ENCODE results near the gene FAM168B.

- TF ChIP-seq POLR2A (IDR thresholded peaks at IDR 0.05), result no peak
- no peak for TF ChIP-seq CTCF (IDR thresholded peaks at IDR 0.05)
These were observed 15.3 kb downstream of the FAM168B start for GRCh38 chr2:131077966-131078365.

All from testis (tissue), 2 donors.